Psoas muscle (tissue), 8 donors: ENCODE measurements around the gene HPX. TPM values are rescaled to one million over a fixed set of nuclear protein-coding genes. Genes with fewer than 3 reads are reported as not detected.

Experiments
- ATAC-seq, 4 donors: fragments of 200-7000 bp; cut with Tn5 transposase; one replicate each; pipeline ENCODE4 v1.9.1; 2020; ENCODE audit warnings: moderate library complexity in 3 of 4, mild to moderate bottlenecking in 2 of 4
- DNase-seq, 2 donors: peaks; one replicate each; pipeline ENCODE4 v3.0.0-alpha.2; 2020
- H3K27ac ChIP-seq: fragments of 200-600 bp; one replicate; pipeline ENCODE4 v1.8.0; 2022
- H3K27me3 ChIP-seq, 3 donors: fragments of 200-600 bp in 1 of 3; one replicate each; pipeline versions ENCODE4 v1.6.1 to v1.8.0; 2013 to 2022; ENCODE audit warnings: low read length in 2 of 3, mild to moderate bottlenecking in 2 of 3, moderate library complexity in 1 of 3; ENCODE audit not compliant: insufficient read depth in 3 of 3
- H3K36me3 ChIP-seq, 2 donors: fragments of 200-600 bp in 1 of 2; one replicate each; pipeline versions ENCODE4 v1.6.1 to v1.8.0; 2013 to 2022; ENCODE audit warnings: low read depth in 1 of 2, mild to moderate bottlenecking in 1 of 2, moderate library complexity in 1 of 2; ENCODE audit not compliant: insufficient read depth in 1 of 2
- H3K4me1 ChIP-seq: fragments of 200-600 bp; one replicate; pipeline ENCODE4 v1.8.0; 2022
- H3K4me3 ChIP-seq: fragments of 200-600 bp; one replicate; pipeline ENCODE4 v1.8.0; 2022; ENCODE audit warnings: mild to moderate bottlenecking
- H3K9me3 ChIP-seq: fragments of 200-600 bp; one replicate; pipeline ENCODE4 v1.8.0; 2022
- CTCF ChIP-seq: fragments of 200-600 bp; IDR thresholded peaks from one replicate; pipeline ENCODE4 v1.8.0; 2022; ENCODE audit warnings: antibody characterized with exemption
- WGBS, 3 donors: extraction: QIAGEN DNeasy Blood & Tissue Kit; methylation state at CpG; one replicate each; pipeline versions ENCODE4 v1.1.6 to v1.1.7; 2013; 5-methylcytosine and 5-hydroxymethylcytosine counted together
- intact Hi-C, 2 donors: fragments of 100-400 bp; cut with DNase I; formaldehyde crosslinking; loops; one replicate each; pipeline versions ENCODE4 v1.11.0 to v1.14.2; 2022
- polyA plus RNA-seq, 3 donors: library from polyadenylated mRNA; stranded (reverse); fragments of 200-250 nt; gene quantifications; one replicate each; pipeline ENCODE4 v1.2.3, GENCODE V29; 2013
- total RNA-seq, 4 donors: library from RNA; stranded (reverse); fragmentation: NEBNext Ultra II Directional in 2 of 4; extraction: Animal tissue kit (Norgen Biotek cat#: 25700) in 2 of 4; gene quantifications; one replicate each; pipeline versions ENCODE4 v1.2.1 to v1.2.4, GENCODE V29; 2021 to 2023
- donor health status: healthy with polysubstance abuse.
- donor health status: DM: no; HTN: no; CAD: no; lungs with moderate emphysema.
- donor health status: Bipolar disorder and iron deficiency.
- donor health status: healthy.
- donor health status: DM: yes; HTN: yes; CAD: no.
- donor health status: DM: no; HTN: no; CAD: no.
- donor health status: DM: no; HTN: no; CAD: no.
- donor health status: DM: yes; HTN: yes; CAD: no.

HPX gene
- total and polyA plus RNA-seq, 7 donors, result 0.04 to 0.75 (median 0.35) TPM; not detected in 1

- Histone ChIP-seq H3K9me3 (no peaks in the 10 kb centered on the region), H3K4me1 (no peaks in the 10 kb centered on the region), H3K4me3 (no peak overlapping the region), H3K36me3 (peaks cover 0 to 3% of the 10 kb centered on the region in 2 donors), H3K27me3 (no peaks in the 10 kb centered on the region), H3K27ac (no peak overlapping the region)
- no peak for TF ChIP-seq CTCF
- 83 to 90% (median 89%) methylated on average over 4 of the region's 4 CpGs for WGBS, 3 donors
- intact Hi-C loops, result loop anchor here in 1 of 2 donors (2.0 kb wide), 1 partner anchor 62 kb away; no protein-coding TSS in a partner anchor
- no peak for ATAC-seq
- DNase-seq, result no peak
Measured at GRCh38 chr11:6442441-6442840, 1.7 kb upstream of the HPX start.

DNA sequence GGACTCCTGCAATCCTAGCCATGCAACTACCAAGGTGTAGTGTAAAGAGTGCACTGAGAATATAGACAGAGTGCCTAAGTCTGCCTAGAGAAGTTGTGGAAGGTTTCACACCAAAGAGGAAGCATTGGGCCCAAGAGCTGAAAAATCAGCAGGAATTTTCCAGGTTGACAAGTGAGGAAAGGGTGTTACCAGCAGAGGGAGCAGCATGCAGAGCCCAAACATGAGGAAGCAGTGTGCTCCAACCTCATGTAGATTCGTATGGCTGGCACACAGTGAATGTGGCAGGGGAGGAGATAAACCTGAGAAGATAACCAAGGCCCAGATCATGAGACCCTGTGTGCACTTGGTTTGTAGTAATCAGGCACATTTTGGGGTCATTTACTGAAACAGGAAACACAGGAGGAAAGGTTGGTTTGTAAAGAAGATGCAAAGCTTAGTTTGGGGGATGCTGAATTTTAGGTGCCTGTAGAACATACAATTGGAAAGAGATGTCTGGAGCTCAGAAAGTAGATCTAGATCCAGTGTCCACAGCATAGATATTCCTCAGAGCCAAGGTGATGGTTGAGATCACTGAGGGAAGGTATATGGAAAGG, 1.7 kb downstream of the HPX start:
- TF ChIP-seq CTCF, result peak; percentile 65
- WGBS, 3 donors, result 0 to 7% (median 4%) methylated on average over 1 of the region's 1 CpG
- no peaks in the 10 kb centered on the region for H3K4me1 ChIP-seq
- DNase-seq (no peak), ATAC-seq (peak; percentile 73 to 78 (median 74))
- intact Hi-C loops, result no loop called here
- no peak overlapping the region for H3K4me3 ChIP-seq
- H3K36me3 ChIP-seq, result no peaks in the 10 kb centered on the region
- H3K27me3 ChIP-seq, result no peaks in the 10 kb centered on the region
- no peak overlapping the region for H3K27ac ChIP-seq
- H3K9me3 ChIP-seq, result no peaks in the 10 kb centered on the region

- Histone ChIP-seq H3K9me3 (no peaks in the 10 kb centered on the region), H3K4me3 (no peak overlapping the region), H3K4me1 (no peaks in the 10 kb centered on the region), H3K27ac (no peak overlapping the region), H3K36me3 (no peaks in the 10 kb centered on the region), H3K27me3 (no peaks in the 10 kb centered on the region)
- DNase-seq, result no peak
- intact Hi-C loops, result no loop called here
- 55 to 66% (median 61%) methylated on average over 3 of the region's 3 CpGs for WGBS, 3 donors
- no peak for ATAC-seq
- no peak for TF ChIP-seq CTCF
Measured at GRCh38 chr11:6437993-6438392, 2.8 kb downstream of the HPX start.

DNA sequence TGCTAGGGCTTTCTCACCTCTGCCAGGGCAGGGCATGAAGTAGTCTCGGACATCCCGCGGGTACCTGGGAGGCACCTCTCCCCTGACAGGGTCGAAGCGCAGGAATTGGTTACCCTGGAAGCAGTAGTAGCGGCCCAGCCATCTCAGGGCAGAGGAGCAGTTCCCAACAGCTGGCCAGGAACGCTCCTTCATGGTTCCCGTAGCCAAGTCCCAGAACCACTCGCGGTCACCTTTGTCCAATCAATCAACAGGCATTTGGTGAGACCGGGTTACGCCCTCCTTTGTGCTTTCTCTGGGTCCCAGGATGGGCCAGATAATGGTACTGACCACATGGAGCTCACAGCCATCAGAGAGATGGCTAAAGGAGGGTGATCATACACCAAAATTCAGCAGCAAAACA, 3.4 kb downstream of the HPX start:
- no peaks in the 10 kb centered on the region for H3K9me3 ChIP-seq
- H3K27ac ChIP-seq, result no peak overlapping the region
- intact Hi-C loops, result no loop called here
- WGBS, 3 donors, result 80 to 89% (median 81%) methylated on average over 12 of the region's 12 CpGs
- no peaks in the 10 kb centered on the region for H3K4me1 ChIP-seq
- no peak for DNase-seq
- no peaks in the 10 kb centered on the region for H3K27me3 ChIP-seq
- H3K4me3 ChIP-seq, result no peak overlapping the region
- ATAC-seq, result no peak
- no peaks in the 10 kb centered on the region for H3K36me3 ChIP-seq
- TF ChIP-seq CTCF, result no peak
